OCI-LY1 (cell line): ENCODE results near the gene KAT7.

Experiments
- CTCF ChIP-seq: fragments of 200-600 bp; sonication (generic), shearing (Covaris generic); IDR thresholded peaks from 2 replicates; pipeline ENCODE4 v1.5.1; 2017; ENCODE audit warnings: mild to moderate bottlenecking, antibody characterized with exemption, low read length, moderate library complexity, mixed read lengths
- EZH2 ChIP-seq: fragments of 200-600 bp; sonication (generic), shearing (Covaris generic); IDR thresholded peaks from 2 replicates; pipeline ENCODE4 v1.8.0; 2017; ENCODE audit warnings: borderline replicate concordance, mixed run types, mild to moderate bottlenecking, antibody characterized with exemption, low read length, moderate library complexity, mixed read lengths

- no peak for TF ChIP-seq CTCF
- TF ChIP-seq EZH2 = no peak
These were observed 41.5 kb upstream of the KAT7 start for GRCh38 chr17:49746791-49747490.
